D341Med (cell line): ENCODE measurements around the gene FAM185A.
"Not testable (repeated sequence)": the region's sequence is repeated elsewhere in the genome, so short reads cannot be mapped to it uniquely, and the experiment has no call there.

Experiments
- DNase-seq: peaks from one replicate; pipeline ENCODE4 v3.0.0; 2012; ENCODE audit warnings: low spot score

FAM185A gene

GRCh38 chr7:102778663-102779062 is 29.9 kb downstream of the FAM185A start:
- not testable (repeated sequence) for DNase-seq

DNA sequence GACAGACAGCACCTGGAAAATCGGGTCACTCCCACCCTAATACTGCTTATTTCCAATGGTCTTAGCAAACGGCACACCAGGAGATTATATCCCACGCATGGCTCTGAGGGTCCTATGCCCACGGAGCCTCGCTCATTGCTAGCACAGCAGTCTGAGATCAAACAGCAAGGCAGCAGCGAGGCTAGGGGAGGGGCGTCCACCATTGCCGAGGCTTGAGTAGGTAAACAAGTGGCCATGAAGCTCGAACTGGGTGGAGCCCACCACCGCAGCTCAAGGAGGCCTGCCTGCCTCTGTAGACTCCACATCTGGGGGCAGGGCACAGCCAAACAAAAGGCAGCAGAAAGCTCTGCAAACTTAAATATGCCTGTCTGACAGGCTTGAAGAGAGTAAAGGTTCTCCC is 32.1 kb downstream of the FAM185A start:
- DNase-seq, result not testable (repeated sequence)

DNA sequence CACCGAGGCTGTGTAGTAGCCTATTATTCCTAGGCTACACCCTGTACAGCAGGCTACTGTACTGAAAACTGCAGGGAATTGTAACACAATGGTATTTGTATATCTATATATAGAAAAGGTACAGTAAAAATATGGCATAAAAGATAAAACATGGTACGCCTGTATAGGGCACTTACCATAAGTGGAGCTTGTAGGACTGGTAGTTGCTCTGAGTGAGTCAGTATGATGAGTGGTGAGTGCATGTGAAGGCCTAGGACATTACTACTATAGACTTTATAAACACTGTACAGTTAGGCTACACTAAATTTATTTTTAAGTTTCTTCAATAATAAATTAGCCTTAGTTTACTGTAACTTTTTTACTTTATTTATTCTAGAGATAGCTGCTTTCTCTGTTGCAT is 40.0 kb downstream of the FAM185A start:
- DNase-seq, result not testable (repeated sequence)

- DNase-seq, result not testable (repeated sequence)
Measured at GRCh38 chr7:102790364-102791100, 41.7 kb downstream of the FAM185A start.

- DNase-seq, result not testable (repeated sequence)
Measured at GRCh38 chr7:102791367-102791766, 42.6 kb downstream of the FAM185A start.

GRCh38 chr7:102791831-102792230 is 43.0 kb downstream of the FAM185A start:
- DNase-seq, result not testable (repeated sequence)

DNA sequence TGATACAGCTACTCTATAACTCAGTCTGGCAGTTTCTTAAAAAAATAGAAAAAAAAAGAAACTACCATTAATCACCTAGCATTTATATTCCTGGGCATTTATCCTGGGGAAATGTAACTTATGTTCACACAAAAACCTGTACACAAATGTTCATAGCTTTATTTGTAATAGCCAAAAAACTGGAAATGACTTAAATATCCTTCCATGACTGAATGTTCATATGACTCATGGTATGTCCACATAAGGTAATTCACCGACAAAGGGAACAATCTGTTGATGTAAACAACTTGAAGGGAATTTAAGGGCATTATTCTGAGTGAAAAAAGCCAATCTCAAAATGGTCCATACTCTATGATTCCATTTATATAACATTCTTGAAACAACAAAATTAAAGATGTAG is 45.8 kb downstream of the FAM185A start:
- not testable (repeated sequence) for DNase-seq

DNA sequence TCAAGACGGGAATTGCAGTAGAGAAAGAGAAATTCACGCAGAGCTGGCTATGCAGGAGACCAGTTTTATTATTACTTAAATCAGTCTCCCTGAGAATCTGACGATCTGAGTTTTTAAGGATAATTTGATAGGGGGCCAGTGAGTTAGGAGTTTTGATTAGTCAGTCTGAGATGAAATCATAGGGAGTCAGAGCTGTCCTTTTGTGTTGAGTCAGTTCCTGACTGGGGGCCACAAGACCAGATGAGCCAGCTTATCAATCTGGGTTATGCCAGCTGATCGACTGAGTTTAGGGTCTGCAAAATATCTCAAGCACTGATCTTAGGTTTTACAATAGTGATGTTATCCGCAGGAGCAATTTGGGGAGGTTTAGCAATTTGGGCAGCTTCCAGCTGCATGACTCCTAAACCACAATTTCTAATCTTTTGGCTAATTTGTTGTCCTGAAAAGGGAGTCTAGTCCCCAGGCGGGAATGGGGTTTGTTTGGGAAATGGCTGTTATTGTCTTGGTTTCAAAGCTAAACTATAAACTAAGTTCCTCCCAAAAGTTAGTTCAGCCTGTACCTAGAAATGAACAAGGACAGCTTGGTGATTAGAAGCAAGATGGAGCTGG is 47.3 kb downstream of the FAM185A start:
- DNase-seq, result not testable (repeated sequence)

DNA sequence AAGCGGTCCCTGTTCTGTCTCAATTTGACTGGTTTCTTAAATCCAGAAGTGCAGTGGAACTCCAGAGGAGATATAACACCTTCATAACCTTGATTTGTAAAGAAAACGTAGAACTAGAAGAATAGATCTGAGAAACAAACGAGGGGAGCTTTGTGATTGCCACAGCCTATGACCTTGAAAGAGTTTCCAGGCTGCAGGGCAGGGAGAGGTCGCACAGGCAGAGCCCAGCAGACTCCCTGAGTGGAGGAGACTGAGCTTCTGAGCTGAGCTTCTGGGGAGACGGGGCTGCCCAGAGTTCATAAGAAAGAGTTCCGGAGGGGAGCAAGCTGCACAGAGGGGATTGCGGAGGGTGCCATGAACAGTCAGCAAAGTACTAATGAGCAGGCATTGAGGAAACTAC is 57.8 kb downstream of the FAM185A start:
- no peak for DNase-seq

DNA sequence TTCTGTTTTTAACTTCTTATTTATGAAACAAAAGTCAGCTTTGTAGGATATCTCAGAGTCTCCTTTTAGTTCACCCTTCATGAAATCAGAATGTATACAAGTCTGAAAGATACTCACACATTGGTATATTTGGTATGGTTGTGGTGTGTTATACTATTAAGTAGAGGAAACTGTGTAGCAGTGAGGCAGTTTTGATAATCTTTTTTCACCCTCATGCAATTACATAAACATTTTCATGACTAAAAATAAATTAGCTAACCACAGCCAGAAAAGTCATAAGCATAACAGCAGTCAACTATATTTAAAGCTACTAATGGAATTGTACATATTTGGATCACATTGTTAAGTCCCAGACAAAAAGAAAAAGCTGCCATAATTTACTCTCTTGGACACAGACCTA is 62.1 kb downstream of the FAM185A start:
- DNase-seq, result no peak

DNA sequence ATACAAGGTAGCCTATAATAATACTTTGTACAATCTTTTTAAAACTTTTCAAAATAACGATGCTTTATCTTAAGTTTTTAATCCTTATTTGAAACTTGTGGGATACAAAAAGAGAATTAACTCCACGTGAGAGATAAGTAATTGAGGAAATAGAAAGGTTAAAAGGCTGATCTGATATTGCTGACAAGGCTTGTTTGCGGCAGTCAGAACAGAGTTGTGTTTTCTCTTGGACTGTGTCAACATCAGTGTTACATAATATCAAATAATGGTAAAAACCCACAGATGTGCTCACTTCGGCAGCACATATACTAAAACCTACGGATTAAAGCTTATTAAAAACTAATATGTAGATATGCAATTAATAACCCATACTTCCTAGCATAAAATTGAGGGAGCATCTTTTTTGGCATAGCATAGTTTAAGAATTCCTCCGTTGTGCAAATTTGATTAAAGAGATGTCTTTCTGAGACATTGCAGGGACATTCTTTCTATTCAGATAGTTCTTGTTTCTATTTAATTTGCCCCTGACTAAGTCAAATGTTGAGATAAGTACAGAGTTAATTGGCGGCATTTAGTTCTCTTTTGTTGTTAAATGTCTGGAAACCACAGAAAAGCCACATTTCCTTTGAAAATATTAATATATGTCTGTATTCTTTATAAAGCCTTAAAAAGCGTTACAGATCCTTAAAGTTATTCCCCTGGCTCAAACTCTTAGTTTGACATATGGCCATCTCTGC is 63.3 kb downstream of the FAM185A start:
- DNase-seq, result no peak

GRCh38 chr7:102813191-102814024 is 64.6 kb downstream of the FAM185A start:
- DNase-seq, result no peak

DNA sequence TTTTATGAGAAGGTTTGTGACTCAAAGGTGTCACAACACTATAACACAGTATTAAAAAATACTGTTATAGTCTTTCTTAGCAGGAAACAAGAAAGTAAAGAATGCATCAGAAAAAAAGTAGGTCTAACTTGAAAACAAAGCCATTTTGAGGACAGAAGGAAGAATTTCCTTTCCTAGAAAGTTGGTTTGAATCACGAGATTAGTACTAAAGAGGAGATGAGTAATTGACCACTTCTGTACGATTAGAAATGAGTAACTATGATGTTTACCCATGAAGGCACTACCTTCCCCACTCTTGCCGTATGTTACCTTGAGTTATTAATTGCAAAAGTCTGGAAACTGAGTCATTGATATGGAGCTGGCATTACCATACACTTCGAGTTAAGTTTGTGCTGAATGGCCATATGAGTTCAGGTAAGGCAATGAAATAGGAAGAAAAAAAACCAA is 65.2 kb downstream of the FAM185A start:
- DNase-seq, result no peak

- no peak for DNase-seq
Measured at GRCh38 chr7:102817616-102818573, 69.1 kb downstream of the FAM185A start.

DNA sequence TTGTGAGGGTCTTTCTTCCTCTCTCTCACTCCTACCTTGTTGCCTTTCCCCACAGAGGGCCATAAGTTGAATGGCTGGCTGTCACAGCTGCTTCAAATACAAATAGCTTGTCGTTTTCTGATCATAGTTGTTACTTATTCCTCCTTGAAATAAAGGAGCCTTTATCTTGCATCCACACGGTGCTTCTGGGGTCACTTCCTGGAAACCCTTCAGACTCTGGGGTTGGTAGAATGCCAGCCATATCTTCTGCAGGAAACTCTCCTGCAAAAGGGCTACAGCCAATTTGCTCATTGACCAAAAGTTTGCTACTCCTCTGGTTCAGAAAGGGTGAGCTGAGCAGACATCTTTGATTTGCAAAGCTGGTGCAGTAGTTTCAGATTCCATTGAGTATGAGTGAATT is 70.4 kb downstream of the FAM185A start:
- no peak for DNase-seq

- no peak for DNase-seq
Measured at GRCh38 chr7:102821994-102822747, 73.4 kb downstream of the FAM185A start.

DNA sequence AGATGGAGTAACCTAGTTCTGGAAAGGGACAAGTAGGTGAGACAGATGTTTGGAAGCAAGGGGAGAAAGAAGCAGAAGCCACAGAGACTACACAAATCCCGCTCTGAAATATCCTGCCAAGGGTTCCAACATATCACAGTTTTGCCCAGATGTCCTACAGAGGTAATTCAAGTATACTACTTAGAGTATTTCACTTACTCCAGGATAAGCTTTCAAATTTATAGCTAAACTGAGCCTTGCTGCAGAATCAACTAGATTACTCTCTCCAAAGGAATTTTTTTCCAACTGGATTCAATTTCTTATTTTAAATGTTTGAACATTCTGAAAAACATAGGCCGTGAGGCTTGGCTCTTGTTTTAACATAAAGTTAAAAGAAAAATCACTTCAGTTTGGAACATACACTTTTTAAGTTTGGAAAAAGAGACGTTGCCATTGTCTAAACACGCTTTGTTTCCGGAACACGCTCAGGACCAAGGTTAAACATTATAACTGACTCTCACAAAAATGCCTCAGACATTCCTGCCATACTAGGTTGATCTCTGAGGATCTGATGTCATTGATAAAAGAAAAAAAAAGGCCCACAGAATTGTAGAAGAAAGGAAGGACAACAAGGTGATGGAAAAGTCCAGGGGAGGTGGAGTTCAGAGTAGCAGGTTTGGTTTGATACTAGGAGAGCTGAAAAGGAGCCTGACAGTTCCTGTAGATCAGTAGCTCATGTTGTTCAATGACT is 74.8 kb downstream of the FAM185A start:
- DNase-seq, result no peak

DNA sequence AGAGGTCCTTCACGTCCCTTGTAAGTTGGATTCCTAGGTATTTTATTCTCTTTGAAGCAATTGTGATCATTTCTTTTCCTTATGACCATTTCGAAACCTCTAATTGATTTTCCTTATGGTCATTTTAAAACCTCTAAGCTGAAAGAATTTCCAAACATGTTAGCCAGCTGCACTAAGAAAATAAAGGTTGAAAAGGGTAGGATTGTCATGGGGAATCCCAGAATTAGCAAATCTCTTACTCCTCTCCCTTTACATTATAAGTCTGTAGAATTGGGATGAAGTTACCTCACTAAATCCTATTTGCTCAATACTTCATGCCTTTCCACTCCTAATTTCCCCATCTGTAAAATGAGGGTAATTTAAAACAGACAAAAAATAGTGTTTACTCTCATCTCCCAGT is 79.5 kb downstream of the FAM185A start:
- DNase-seq, result no peak

DNA sequence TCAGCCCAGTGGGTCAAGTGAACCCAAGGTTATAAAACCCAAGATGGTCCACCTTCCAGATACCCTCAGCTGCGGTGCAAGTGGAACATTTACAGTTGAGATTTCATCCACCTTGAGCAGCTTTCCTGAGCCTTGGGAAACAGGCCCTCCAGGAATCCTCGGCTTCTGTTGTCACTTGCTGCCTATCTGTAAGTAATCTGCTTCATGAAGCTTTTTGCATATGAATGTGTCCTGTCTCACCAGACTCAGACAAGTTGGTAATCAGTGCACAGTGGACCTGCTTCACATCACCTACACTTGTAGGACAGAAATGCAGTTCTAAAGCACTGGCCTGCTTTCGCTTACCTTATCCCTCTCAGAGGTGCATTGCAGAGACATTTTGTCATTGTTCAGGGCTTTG is 80.3 kb downstream of the FAM185A start:
- DNase-seq, result no peak
